H1 (cell line): ENCODE results near the gene KDM2A. TPM values are rescaled to one million over a fixed set of nuclear protein-coding genes. Genes with fewer than 3 reads are reported as not detected.

ENCODE experiments used
- EZH2 ChIP-seq: fragments of 200-600 bp; sonication (generic); IDR thresholded peaks from 2 replicates; pipeline ENCODE4 v1.7.1; 2012; ENCODE audit warnings: low read depth, mild to moderate bottlenecking, moderate library complexity, low read length, inconsistent platforms; ENCODE audit not compliant: severe bottlenecking
- RAD21 ChIP-seq, 2 experiments: IDR thresholded peaks in 1 of 2; conservative IDR thresholded peaks in 1 of 2; 2 replicates each; pipeline ENCODE4 v1.6.1; 2011; ENCODE audit warnings: low read depth in 2 of 2, low read length in 2 of 2, improper control_type of control experiment in 1 of 2, inconsistent platforms in 1 of 2, mild to moderate bottlenecking in 1 of 2, moderate library complexity in 1 of 2
- SP1 ChIP-seq: IDR thresholded peaks from 2 replicates; pipeline ENCODE4 v1.6.1; 2011; ENCODE audit warnings: low read depth, low read length
- TAF1 ChIP-seq: IDR thresholded peaks from 2 replicates; pipeline ENCODE4 v1.6.1; 2011; ENCODE audit warnings: mild to moderate bottlenecking, low read depth, low read length
- polyA plus RNA-seq, 7 experiments: library from polyadenylated mRNA; depleted of rRNA in 3 of 7; stranded (reverse) in 5 of 7; unstranded in 2 of 7; fragments of >200 nt in 5 of 7; fragments of 200-250 nt in 2 of 7; gene quantifications; 1 replicate in 5 of 7; 2 replicates in 1 of 7; 4 replicates in 1 of 7; pipeline versions ENCODE4 v1.2.1 to v1.2.3, GENCODE V29; 2011 to 2013; ENCODE audit warnings: missing spikeins in 2 of 7, mixed read lengths in 2 of 7
- total RNA-seq: library from RNA; stranded (reverse); fragmentation: NEBNext Ultra II Directional; extraction: Animal tissue kit (Norgen Biotek cat#: 25700); gene quantifications from 2 replicates; pipeline ENCODE4 v1.2.1, GENCODE V29; 2021
- TF ChIP-seq, protein P1 (sequence below): IDR thresholded peaks from 2 replicates; pipeline ENCODE4 v1.6.1; 2012; ENCODE audit warnings: inconsistent platforms

KDM2A gene
- total and polyA plus RNA-seq, 2 of the 8 experiments (the other 6 are each of a cell fraction or from before 2014, with no cell fraction given) = 55.4 to 66.2 TPM

DNA sequence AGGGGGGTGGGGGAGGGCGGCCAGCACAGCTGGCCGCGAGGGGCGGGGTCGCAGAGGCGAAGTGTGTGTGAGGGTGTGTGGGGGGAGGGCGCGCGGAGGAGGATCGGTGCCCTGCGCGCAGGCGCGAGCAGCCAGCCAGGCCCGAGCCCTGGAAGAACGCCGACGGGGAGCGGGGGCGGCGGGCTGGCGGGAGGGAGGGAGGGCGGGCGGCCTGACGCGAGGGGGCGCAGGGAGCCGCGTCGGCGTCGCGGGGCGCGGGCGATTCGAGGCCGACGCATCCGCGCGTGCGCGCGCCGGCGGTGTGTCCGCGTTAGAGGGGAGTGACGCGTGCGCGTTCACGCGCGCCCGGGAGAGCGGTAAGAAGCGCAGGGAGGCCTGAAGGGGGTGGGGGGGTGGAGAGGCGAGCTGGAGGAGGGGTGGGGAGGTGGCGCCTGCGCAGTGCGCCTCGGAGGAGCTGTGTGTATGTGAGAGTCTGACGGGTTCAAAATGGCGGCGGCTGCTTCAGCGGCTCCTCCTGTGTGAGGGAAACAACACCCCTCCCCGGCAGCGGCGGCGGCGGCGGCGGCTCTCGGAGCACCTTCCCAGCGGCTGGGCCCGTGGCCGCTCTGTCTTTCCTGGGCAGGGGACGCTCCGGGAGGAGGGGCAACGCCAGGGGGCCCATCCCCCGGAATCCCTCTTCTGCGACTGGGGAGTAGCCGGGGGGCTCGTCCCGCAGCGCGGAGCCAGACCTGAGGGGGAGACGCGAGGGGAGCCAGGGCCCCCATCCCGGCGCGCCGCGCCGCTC is at the start of gene KDM2A (continued):
- TF ChIP-seq, protein P1, sequence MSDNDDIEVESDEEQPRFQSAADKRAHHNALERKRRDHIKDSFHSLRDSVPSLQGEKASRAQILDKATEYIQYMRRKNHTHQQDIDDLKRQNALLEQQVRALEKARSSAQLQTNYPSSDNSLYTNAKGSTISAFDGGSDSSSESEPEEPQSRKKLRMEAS = 0 out of 2 replicates have a peak, but pooled peaks have one; percentile 24
- 0 out of 2 replicates have a peak, but pooled peaks have one; percentile 7 for TF ChIP-seq SP1
- TF ChIP-seq RAD21 (IDR thresholded peaks at IDR 0.05 in 1 of 2, conservative IDR thresholded peaks at IDR 0.05 in 1 of 2; ENCODE audit: low read depth in 2 of 2, low read length in 2 of 2) = no peak; a peak in 1 of 4 replicates
- no peak for TF ChIP-seq EZH2
- TF ChIP-seq TAF1 = peak; percentile 84
